ENCODE measurements around the gene HOXD4.

Gene HOXD4

GRCh38 chr2:176110415-176111308 lies 40.7 kb upstream of the HOXD4 start:
- H3K4me3 ChIP-seq (ENCODE audit: low read length) = no peak overlapping the region
- TF ChIP-seq CTCF (IDR thresholded peaks at IDR 0.05; ENCODE audit: insufficient read depth, low read depth, low read length, missing control alignments) = no peak
- DNase-seq (ENCODE audit: low read depth) = no peak

DNA sequence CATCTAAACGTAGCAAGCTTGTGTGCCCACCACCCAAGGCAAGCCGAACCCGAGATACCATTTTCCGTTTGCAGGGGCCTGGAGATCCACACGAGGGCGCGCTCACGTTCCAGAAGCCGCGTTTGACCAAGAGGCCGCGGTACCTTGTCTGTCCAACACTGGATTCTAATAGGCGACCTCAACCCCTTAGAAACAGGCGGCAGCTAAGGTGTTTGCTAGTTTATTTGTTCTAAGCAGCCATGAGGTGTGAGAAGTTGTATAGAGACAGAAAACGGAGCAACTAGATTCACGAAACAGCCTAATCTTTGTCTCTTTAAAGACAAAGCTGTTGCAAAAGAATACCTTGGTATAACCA lies 40.1 kb upstream of the HOXD4 start:
- peak; percentile 56 for DNase-seq (ENCODE audit: low read depth)
- no peak overlapping the region for H3K4me3 ChIP-seq (ENCODE audit: low read length)
- peak; percentile 69 for TF ChIP-seq CTCF (IDR thresholded peaks at IDR 0.05; ENCODE audit: insufficient read depth, low read depth, low read length, missing control alignments)

- no peak for DNase-seq (ENCODE audit: low read depth)
- no peak for TF ChIP-seq CTCF (IDR thresholded peaks at IDR 0.05; ENCODE audit: insufficient read depth, low read depth, low read length, missing control alignments)
- H3K4me3 ChIP-seq (ENCODE audit: low read length) = no peak overlapping the region
Observed at GRCh38 chr2:176111846-176112374, 39.4 kb upstream of the HOXD4 start.

DNA sequence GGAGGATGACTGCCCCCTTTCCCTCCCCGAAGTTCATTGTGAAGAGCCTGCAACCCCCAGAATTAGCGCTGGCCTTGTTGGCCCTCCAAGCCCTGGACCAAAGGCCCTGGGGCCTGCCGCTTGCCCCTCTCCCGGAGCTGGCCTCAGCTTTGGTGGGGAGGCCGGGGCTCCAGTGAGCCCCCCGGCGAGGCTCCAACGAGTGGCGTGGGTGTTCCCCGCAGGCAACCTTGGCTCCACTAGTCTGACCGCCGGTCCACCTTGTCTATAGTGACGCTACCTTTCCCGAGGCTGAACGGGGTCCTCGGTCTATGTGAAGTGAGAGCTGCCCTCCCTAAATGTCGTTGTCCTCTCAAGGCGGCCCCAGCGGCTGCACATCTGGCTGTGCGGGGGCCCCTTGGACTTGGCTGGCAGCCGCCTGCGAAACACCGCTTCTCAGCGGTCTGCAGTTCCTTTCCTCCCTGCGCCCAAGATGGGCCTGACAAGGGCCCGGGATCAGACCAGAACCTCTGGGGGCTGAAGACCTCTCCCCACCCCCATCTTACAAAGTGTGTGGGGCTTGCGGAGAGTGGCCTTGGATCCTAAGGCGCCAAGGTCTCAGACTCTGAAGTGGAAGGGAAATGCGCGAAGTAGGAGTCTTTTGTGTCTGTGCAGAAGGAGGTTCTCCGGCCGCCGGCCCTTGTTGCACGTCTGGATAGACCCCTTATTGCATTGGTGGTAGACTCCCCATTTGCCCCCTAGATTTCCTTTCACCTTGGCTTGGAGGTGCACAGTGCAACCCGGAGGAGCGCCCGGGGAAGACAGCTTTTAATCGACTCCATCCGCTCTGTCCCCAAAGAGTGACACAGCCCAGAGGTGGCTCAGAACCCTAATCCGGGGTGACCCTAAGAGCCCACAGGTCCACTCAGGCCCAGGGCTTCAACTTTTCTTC lies 38.7 kb upstream of the HOXD4 start:
- TF ChIP-seq CTCF (IDR thresholded peaks at IDR 0.05; ENCODE audit: insufficient read depth, low read depth, low read length, missing control alignments) = no peak
- H3K4me3 ChIP-seq (ENCODE audit: low read length) = no peak overlapping the region
- no peak for DNase-seq (ENCODE audit: low read depth)

DNA sequence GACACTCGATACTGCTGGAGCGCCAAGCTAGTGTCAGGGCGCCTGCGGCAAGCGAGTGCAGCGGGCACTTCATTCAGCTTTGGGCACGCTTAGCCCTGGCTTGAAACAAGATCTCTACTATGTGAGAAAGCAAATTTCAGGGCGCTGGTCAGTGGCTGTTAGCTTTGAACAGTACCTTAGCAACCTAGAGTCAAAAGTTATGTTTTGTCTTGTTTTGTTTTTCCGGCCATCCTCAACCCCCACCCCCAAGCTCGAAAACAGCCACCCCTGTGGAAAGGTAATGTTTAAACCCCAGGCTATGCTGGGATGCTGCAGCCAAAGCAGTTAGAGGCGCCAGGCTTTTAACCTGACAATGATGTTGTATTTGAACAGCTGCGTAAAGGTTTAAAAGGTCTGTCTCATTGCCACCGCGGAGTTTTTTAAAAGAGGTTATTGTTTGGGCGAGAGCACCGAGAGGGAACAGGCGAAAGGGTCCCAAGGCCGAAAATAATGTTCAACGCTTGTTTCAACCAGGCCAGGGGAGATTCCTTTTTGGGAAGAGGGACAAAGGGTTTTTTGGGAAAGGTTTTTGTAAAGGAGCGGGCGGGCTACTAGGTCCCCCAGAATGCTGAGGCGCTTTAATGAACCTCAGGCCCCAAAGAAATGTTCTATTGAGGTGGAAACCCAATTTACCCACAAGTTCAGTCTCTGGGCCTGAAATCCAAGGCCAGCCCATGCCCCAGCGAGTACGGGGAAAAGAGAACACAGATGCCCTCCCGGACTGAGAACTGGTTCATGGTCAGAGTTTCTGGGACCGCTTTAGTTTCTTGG lies 37.0 kb upstream of the HOXD4 start:
- no peak for DNase-seq (ENCODE audit: low read depth)
- no peak overlapping the region for H3K4me3 ChIP-seq (ENCODE audit: low read length)
- TF ChIP-seq CTCF (IDR thresholded peaks at IDR 0.05; ENCODE audit: insufficient read depth, low read depth, low read length, missing control alignments) = no peak

DNA sequence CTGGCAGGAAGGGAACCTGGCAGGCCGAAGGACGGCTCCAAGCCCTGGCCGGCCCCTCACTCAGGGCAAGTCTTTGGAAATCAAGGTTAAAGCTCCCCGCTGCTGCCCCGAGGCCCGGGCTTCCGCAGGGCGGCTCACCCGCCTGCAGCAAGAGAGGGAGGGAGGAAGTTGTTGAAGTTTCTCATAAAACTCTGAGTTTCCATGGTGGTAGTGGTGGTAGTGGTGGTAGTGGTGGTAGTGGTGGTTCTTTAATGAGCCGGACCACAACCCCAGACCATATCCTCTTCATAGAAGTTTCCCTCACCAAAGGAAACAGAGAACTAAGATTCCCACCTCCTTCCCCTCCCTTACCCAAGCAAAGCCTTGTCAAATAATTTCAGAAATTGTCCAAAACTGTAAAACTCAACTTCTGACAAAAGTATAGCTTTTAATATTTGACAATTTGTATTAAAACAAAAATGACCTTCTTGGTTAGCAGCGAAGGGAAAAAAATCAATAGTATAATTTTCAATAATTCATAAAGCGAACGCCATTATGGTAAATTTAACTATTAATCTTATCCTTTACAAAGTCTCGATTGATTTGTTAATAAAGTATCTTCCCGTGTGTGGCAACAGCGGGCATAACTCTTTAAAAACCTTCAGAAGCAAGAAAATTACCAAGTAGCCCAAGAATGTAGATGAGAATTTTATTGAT lies 36.3 kb upstream of the HOXD4 start:
- no peak for DNase-seq (ENCODE audit: low read depth)
- TF ChIP-seq CTCF (IDR thresholded peaks at IDR 0.05; ENCODE audit: insufficient read depth, low read depth, low read length, missing control alignments) = no peak
- no peak overlapping the region for H3K4me3 ChIP-seq (ENCODE audit: low read length)
